GM21723 (cell line): Measurements from ENCODE around the gene KLHL28.

Experiments used
- ATAC-seq: cut with Tn5 transposase; IDR thresholded peaks from one replicate; pipeline ENCODE4 v1.9.1; 2021; ENCODE audit warnings: mild to moderate bottlenecking, moderate library complexity; ENCODE audit not compliant: unreplicated experiment

Gene KLHL28

GRCh38 chr14:44961554-44962333 lies at the start of gene KLHL28, which contains the start of gene TOGARAM1:
TSS of gene KLHL28 (minus strand) at chr14:44961947. CDS start at chr14:44945928, 16,019 bp downstream.
TSS of gene TOGARAM1 (plus strand) at chr14:44962190. CDS start at chr14:44962422, 232 bp downstream.
- ATAC-seq: peak; percentile 94

- no peak for ATAC-seq
Observed at GRCh38 chr14:45003924-45004323, 42.2 kb upstream of the KLHL28 start.

GRCh38 chr14:44995770-44996294 lies 34.1 kb upstream of the KLHL28 start:
- ATAC-seq: no peak

- ATAC-seq: no peak
Observed at GRCh38 chr14:44995196-44995595, 33.4 kb upstream of the KLHL28 start.

GRCh38 chr14:44990533-44990932 lies 28.8 kb upstream of the KLHL28 start:
- no peak for ATAC-seq

GRCh38 chr14:44989497-44990440 lies 28.0 kb upstream of the KLHL28 start:
- ATAC-seq: no peak

GRCh38 chr14:44988694-44989093 lies 26.9 kb upstream of the KLHL28 start:
- no peak for ATAC-seq

GRCh38 chr14:44982594-44982993 lies 20.8 kb upstream of the KLHL28 start:
- no peak for ATAC-seq

- ATAC-seq: no peak
Observed at GRCh38 chr14:44981198-44981597, 19.5 kb upstream of the KLHL28 start.

- ATAC-seq: no peak
Observed at GRCh38 chr14:44979740-44980356, 18.1 kb upstream of the KLHL28 start.

- no peak for ATAC-seq
Observed at GRCh38 chr14:44979273-44979672, 17.5 kb upstream of the KLHL28 start.

- ATAC-seq: no peak
Observed at GRCh38 chr14:44971459-44971858, 9.7 kb upstream of the KLHL28 start.

GRCh38 chr14:44970907-44971306 lies 9.2 kb upstream of the KLHL28 start:
- no peak for ATAC-seq

GRCh38 chr14:44968714-44969113 lies 7.0 kb upstream of the KLHL28 start:
- no peak for ATAC-seq

- ATAC-seq: no peak
Observed at GRCh38 chr14:44966601-44967336, 5.0 kb upstream of the KLHL28 start.

GRCh38 chr14:44963775-44964380 lies 2.1 kb upstream of the KLHL28 start:
- no peak for ATAC-seq

- ATAC-seq: no peak
Observed at GRCh38 chr14:44963044-44963528, 1.3 kb upstream of the KLHL28 start.

GRCh38 chr14:44962334-44963043 lies 742 bp upstream of the KLHL28 start:
- peak; percentile 32 for ATAC-seq

- ATAC-seq: peak; percentile 31
Observed at GRCh38 chr14:44961151-44961553, 595 bp downstream of the KLHL28 start.
